Esophagus muscularis mucosa (tissue), 4 donors: Measurements from ENCODE around the gene SIM1. TPM values are rescaled to one million over a fixed set of nuclear protein-coding genes. Genes with fewer than 3 reads are reported as not detected.
A peak's percentile ranks its signal among the peaks of the same experiment; 100 is the strongest.

Experiments used
- DNase-seq: peaks from one replicate; pipeline ENCODE4 v3.0.0-alpha.2; 2017; ENCODE audit errors: extremely low spot score
- H3K27ac ChIP-seq, 4 donors: fragments of 200-600 bp; sonication (generic); replicated peaks in 1 of 4; 1 replicate in 3 of 4; 2 replicates in 1 of 4; pipeline ENCODE4 v1.5.1; 2016 to 2019; ENCODE audit warnings: mild to moderate bottlenecking in 1 of 4
- H3K27me3 ChIP-seq, 4 donors: fragments of 200-600 bp; sonication (generic); one replicate each; pipeline versions ENCODE4 v1.5.1 to v1.6.0; 2016 to 2019
- H3K36me3 ChIP-seq, 4 donors: fragments of 200-600 bp; sonication (generic); one replicate each; pipeline ENCODE4 v1.5.1; 2016 to 2019
- H3K4me1 ChIP-seq, 4 donors: fragments of 200-600 bp; sonication (generic); one replicate each; pipeline ENCODE4 v1.5.1; 2016 to 2019
- H3K4me3 ChIP-seq, 4 donors: fragments of 200-600 bp; sonication (generic); 1 replicate in 2 of 4; 2 replicates in 2 of 4; pipeline ENCODE4 v1.5.1; 2016 to 2019; ENCODE audit warnings: mild to moderate bottlenecking in 4 of 4, moderate library complexity in 1 of 4
- H3K9me3 ChIP-seq, 4 donors: fragments of 200-600 bp; sonication (generic); 1 replicate in 3 of 4; 2 replicates in 1 of 4; pipeline ENCODE4 v1.5.1; 2016 to 2019
- CTCF ChIP-seq, 3 experiments: fragments of 200-600 bp in 2 of 3; fragments of 450-650 bp in 1 of 3; sonication (generic) in 2 of 3; IDR thresholded peaks; one replicate each; pipeline ENCODE4 v1.5.1; 2017 to 2019; ENCODE audit warnings: antibody characterized with exemption in 3 of 3, mild to moderate bottlenecking in 2 of 3, moderate library complexity in 1 of 3
- EP300 ChIP-seq: sonication (generic); formaldehyde crosslinking; IDR thresholded peaks from one replicate; pipeline ENCODE4 v1.6.1; 2017; ENCODE audit warnings: antibody characterized with exemption
- POLR2A ChIP-seq: fragments of 450-650 bp; IDR thresholded peaks from one replicate; pipeline ENCODE4 v1.6.1; 2017; ENCODE audit warnings: antibody characterized with exemption, moderate library complexity, mild to moderate bottlenecking, low read depth
- POLR2AphosphoS5 ChIP-seq, 2 donors: sonication (generic); formaldehyde crosslinking; IDR thresholded peaks; one replicate each; pipeline ENCODE4 v1.6.1; 2017; ENCODE audit warnings: antibody characterized with exemption in 2 of 2
- WGBS: methylation state at CpG from one replicate; pipeline ENCODE4 v1.1.5; 2018; 5-methylcytosine and 5-hydroxymethylcytosine counted together
- intact Hi-C: fragments of 100-400 bp; cut with DNase I; formaldehyde crosslinking; loops from one replicate; pipeline ENCODE4 v1.15.1; 2023
- total RNA-seq, 4 donors: library from RNA; depleted of rRNA; stranded (reverse); fragments of >200 nt; gene quantifications; one replicate each; pipeline versions ENCODE4 v1.1.0 to v1.2.1, GENCODE V29; 2016

The SIM1 gene
- total RNA-seq, 4 donors from 2014 or later, result not detected

GRCh38 chr6:100453701-100454521 is 10.8 kb downstream of the SIM1 start:
- Histone ChIP-seq H3K36me3 (no peaks in the 10 kb centered on the region), H3K9me3 (peaks cover 0 to 7% (median 0%) of the 10 kb centered on the region in 4 donors), H3K27me3 (peaks cover 7 to 100% (median 76%) of the 10 kb centered on the region in 4 donors), H3K27ac (no peak overlapping the region), H3K4me1 (peaks cover 6 to 36% (median 25%) of the 10 kb centered on the region in 4 donors), H3K4me3 (no peak overlapping the region)
- intact Hi-C loops, result no loop called here
- no peak for TF ChIP-seq EP300
- WGBS, result 3% methylated on average over 16 of the region's 36 CpGs
- peak; percentile 87 for DNase-seq

- 20% methylated on average over 3 of the region's 3 CpGs for WGBS
- Histone ChIP-seq H3K4me3 (no peak overlapping the region), H3K36me3 (no peaks in the 10 kb centered on the region), H3K4me1 (peaks cover 6 to 32% (median 20%) of the 10 kb centered on the region in 4 donors), H3K27ac (no peak overlapping the region), H3K27me3 (peaks cover 7 to 100% (median 76%) of the 10 kb centered on the region in 4 donors), H3K9me3 (peaks cover 0 to 7% (median 0%) of the 10 kb centered on the region in 4 donors)
- no peak for DNase-seq
- TF ChIP-seq CTCF (IDR thresholded peaks at IDR 0.05), result no peak
- TF ChIP-seq POLR2A, result no peak
- intact Hi-C loops, result no loop called here
Observed at GRCh38 chr6:100452998-100453397, 11.7 kb downstream of the SIM1 start.

- intact Hi-C loops, result no loop called here
- DNase-seq, result peak; percentile 53
- H3K27me3 ChIP-seq, result peaks cover 7 to 100% (median 78%) of the 10 kb centered on the region in 4 donors
- peaks cover 0 to 4% (median 0%) of the 10 kb centered on the region in 4 donors for H3K9me3 ChIP-seq
- H3K4me3 ChIP-seq, result no peak overlapping the region
- WGBS, result 74% methylated on average over 1 of the region's 1 CpG
- no peaks in the 10 kb centered on the region for H3K36me3 ChIP-seq
- no peak for TF ChIP-seq CTCF (IDR thresholded peaks at IDR 0.05)
- no peak for TF ChIP-seq EP300
- TF ChIP-seq POLR2AphosphoS5 (IDR thresholded peaks at IDR 0.05), result no peak
- TF ChIP-seq POLR2A, result no peak
- no peak overlapping the region for H3K27ac ChIP-seq
- H3K4me1 ChIP-seq, result peaks cover 14 to 41% (median 29%) of the 10 kb centered on the region in 4 donors
Observed at GRCh38 chr6:100451577-100451976, 13.1 kb downstream of the SIM1 start.

DNA sequence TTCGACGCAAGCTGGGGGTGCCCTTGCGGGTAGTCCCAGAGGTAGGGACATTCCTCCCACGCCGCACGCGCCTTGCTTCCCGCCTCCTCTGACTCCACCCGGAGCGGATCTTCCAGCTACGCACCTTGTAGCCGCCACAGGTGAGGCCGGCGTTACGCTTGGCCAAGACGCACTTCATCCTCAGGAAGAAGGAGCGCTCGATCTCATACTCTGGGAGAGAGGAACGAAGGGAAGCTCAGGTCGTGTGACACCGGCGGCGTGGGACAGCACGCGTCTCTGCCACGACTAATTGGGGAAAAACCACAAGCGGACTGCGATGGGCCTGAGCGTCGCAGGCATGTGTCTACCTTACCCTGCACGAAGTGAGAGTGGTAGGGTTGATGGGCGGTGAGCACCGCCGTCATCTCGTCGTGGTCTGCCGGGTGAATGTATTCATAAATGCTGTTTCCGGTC is 15.5 kb downstream of the SIM1 start:
- peak; percentile 86 for DNase-seq
- Histone ChIP-seq H3K27me3 (peaks cover 4 to 100% (median 70%) of the 10 kb centered on the region in 4 donors), H3K9me3 (no peaks in the 10 kb centered on the region), H3K4me3 (no peak overlapping the region), H3K27ac (no peak overlapping the region), H3K4me1 (peaks cover 17 to 30% (median 26%) of the 10 kb centered on the region in 4 donors), H3K36me3 (no peaks in the 10 kb centered on the region)
- intact Hi-C loops, result loop anchor here (10.0 kb wide), 1 partner anchor 844 kb away; the partner anchor contains the start of gene PRDM13
- no peak for TF ChIP-seq CTCF (IDR thresholded peaks at IDR 0.05)
- WGBS, result 13% methylated on average over 21 of the region's 38 CpGs

- peak; percentile 79 for DNase-seq
- Histone ChIP-seq H3K36me3 (no peaks in the 10 kb centered on the region), H3K9me3 (no peaks in the 10 kb centered on the region), H3K27ac (no peak overlapping the region), H3K27me3 (peaks cover 4 to 97% (median 60%) of the 10 kb centered on the region in 4 donors), H3K4me3 (peak overlapping the region in 1 of 4 donors; percentile 38), H3K4me1 (peaks cover 13 to 25% (median 20%) of the 10 kb centered on the region in 4 donors)
- WGBS, result 11% methylated on average over 34 of the region's 47 CpGs
- intact Hi-C loops, result loop anchor here (10.0 kb wide), 1 partner anchor 843 kb away; the partner anchor contains the start of gene PRDM13
- TF ChIP-seq CTCF (IDR thresholded peaks at IDR 0.05) (no peak), POLR2AphosphoS5 (IDR thresholded peaks at IDR 0.05) (no peak), POLR2A (no peak), EP300 (no peak)
Observed at GRCh38 chr6:100447900-100448748, 16.6 kb downstream of the SIM1 start.
